Measurements from ENCODE around the gene RNU6-7.

Gene RNU6-7

DNA sequence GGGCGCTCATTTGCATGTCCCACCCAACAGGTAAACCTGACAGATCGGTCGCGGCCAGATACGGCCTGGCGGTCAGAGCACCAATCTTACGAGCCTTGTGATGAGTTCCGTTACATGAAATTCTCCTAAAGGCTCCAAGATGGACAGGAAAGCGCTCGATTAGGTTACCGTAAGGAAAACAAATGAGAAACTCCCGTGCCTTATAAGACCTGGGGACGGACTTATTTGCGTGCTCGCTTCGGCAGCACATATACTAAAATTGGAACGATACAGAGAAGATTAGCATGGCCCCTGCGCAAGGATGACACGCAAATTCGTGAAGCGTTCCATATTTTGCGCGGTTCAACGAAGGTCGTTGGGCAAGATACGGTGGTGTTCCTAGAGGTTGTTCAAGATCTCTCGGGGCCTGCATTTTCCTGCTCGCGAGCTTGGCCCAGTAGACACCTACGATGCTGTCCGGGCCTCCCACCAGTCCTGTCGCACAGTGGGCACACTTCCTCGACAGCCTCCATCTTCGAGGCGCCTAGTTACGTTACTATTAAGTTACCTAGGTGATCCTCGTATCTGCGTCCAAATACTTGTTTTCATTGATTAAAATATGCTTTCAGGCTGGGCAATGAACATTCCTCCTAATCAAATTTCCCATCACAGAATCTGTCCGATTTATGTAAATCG is at the start of gene RNU6-7:
TSS of gene RNU6-7 (plus strand) at position 230 of the 675 bp plus-strand sequence.
- no peak for DNase-seq (ENCODE audit: low spot score)

- no peak for DNase-seq (ENCODE audit: low spot score)
Measured at GRCh38 chr14:32166029-32166428, 35.8 kb upstream of the RNU6-7 start.

DNA sequence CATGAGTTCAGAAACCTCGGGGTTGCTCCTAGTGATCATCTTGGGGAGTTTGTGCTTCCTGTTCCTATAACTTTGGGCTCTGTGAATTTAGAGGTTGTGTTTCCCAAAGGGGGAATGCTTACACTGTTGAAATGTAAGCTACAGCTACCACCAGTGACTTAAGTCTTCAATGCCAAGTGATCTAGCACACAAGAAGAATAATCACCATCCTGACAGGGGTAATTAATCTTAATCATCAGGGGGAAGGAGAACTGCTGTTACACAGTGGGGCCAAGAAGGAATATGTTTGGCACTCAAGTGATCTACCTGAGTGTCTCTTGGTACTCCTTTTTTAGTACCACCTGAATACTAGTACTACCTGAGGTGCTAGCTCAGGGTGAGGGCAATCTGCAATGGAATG is 34.9 kb upstream of the RNU6-7 start:
- DNase-seq (ENCODE audit: low spot score), result no peak

DNA sequence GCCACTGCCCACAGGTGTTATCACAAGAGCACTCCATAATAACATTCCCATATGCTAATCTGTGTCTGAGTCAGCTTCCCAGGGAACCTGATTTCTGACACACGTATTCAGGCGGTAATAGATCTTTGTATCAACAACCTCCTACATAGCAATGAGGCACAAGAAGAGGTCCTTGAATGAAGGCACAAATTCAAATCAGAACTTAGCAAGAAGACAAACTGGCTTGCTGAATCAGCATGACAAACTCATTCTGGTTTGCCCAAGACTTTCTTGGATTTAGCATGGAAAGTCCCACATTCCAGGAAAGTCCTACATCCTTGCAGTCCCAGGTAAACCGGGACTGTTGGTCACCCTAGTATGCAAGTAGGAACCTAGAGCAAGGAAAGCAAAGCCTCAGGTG is 33.9 kb upstream of the RNU6-7 start:
- no peak for DNase-seq (ENCODE audit: low spot score)

- no peak for DNase-seq (ENCODE audit: low spot score)
Measured at GRCh38 chr14:32169191-32169590, 32.7 kb upstream of the RNU6-7 start.

DNA sequence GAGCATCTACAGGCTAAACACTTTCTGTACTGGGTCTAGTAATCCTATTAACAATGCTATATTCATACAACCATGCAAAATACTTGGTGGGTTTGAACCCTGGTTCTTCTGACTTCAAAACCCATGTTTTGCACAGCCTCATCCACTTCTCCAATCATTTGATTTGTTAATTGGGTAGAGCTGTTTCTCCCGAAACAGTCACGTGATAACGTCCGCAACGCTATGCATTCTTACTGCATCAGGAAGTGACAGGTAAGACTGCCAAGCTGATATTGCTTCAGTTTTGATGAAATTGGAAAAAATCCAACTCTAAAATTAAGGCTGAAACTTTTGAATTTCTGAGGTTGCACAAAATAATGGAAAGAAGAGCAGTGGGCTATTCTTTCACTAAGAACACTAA is 30.4 kb upstream of the RNU6-7 start:
- DNase-seq (ENCODE audit: low spot score), result no peak

DNA sequence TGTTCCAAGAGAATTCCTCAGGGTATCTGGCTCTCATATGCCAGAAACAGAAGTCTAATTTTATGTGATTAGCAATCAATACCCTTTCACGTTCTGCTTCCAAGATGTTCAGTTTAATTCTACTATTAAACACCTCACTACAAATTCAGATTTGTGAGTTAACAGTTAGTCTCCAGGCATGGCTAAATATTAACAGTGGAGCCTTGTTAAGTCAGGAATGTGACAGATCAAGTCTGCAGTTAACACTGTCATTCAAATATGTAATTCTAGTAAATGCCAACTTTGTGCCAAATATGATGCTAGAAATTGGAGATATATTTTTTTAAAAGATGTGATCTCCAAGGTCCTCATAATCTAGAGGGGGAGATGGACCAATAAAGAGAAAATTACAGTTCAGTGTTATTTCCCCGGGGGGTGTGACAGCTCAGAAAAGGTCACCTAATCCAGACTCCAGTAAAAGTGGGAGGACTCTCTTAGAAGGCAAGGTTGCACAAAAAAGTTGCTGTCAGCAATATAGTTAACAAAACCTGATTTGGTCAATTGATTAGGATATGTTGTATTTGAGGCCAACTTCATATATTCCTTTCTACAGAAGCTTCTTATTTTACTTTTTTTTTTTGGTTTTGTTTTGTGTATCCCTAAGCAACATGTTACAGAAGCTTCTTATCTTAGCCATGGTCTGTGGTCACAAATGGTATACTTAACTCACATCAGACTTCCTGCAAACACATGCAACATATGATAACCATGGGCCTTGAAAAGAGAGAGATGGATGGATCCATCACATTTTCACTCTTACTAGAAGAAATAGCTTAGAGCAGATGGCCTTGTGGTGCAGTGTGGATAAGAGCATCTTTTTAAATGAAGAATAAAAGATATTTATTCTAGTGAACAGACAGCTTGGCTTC is 18.4 kb upstream of the RNU6-7 start:
- no peak for DNase-seq (ENCODE audit: low spot score)

DNA sequence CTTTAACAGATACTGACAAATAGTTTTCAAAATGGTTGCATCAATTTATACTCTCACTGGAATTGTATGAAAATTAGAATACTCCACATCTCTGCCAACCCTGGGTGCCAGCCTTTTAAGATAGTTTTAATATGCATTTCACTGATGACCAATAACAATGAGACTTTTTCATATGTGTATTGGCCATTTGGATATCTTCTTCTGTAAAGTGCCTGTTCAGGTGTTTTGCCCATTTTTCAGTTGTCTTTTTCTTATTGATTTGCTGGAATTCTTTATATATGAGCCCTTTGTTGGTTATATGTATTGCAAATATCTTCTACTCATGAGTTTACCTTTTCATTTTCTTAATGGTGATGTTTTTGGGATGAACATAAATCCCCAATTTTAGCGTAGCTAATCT is 16.7 kb upstream of the RNU6-7 start:
- DNase-seq (ENCODE audit: low spot score), result no peak

DNA sequence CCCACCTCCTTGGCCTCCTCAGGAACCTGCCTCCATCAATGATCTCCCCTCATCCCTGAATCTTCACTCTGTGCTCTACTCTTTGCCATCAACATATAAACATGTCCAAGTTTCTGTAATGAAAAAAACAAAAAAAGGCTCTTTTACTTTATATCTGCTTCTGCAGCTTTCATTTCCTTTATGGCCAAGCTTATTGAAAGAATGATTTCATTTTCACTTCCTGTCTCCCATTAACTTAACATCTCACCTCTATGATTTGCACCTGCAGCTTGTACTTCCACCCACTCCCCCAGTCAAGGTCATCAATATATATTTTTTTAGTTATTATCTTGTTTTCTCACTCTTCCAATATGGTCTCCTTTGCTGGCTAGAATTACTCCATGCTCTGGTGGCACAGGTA is 15.6 kb upstream of the RNU6-7 start:
- no peak for DNase-seq (ENCODE audit: low spot score)

DNA sequence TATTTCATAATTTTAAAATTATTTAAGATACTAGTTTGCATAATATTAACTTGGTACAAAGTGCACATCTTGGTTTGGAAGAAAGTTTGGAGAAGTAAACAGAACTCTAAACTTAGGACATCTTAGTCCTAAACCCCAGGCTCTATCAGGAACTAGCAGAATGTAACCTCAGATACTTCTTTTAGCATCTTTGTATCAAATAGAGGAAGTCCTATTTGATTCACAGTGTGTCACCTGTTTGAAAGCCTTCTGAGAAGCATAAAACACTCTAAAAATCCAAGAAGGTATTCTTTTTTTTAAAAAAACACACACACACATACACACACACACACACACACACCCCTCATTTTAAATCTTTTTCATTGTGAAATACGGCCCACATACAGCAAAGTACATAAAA is 12.0 kb upstream of the RNU6-7 start:
- DNase-seq (ENCODE audit: low spot score), result no peak

DNA sequence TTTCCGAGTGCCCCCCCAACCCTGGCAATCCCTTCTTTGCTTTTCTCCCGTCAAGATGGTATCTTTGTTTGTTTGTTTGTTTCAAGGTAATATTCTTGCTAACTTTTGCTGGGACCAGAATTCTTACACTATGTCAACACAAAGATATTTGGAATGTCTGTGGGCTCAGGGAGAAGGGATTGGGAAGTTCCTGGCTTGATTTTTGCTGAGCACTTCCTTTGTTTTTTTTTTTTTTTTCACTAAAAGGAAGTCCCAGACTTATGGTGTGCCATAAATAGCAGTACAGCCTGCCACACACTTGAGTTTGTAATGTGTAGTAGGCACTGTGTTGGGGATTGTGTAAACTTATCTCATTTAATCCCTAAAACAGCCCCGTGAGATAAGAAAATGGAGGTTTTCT is 11.2 kb upstream of the RNU6-7 start:
- DNase-seq (ENCODE audit: low spot score), result no peak

- DNase-seq (ENCODE audit: low spot score), result no peak
Measured at GRCh38 chr14:32192712-32193373, 9.0 kb upstream of the RNU6-7 start.

DNA sequence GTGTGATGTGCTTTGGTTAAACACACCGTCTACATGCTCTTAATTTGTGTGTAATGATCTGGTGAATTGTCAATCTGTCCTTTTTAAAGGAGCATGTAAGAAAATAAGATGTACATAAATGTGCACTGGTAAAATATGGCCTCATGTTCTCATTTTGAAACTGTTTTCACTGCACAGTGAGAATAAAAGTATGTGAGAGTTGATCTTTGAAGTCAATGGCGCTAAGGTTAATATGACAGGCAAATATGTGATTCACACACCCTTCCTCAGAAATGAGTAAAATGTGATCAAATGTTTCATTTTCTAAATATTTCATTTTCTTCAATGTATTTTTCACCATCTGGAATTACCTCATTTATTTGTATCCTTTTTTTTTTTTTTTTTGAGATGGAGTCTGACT is 8.3 kb upstream of the RNU6-7 start:
- DNase-seq (ENCODE audit: low spot score), result no peak

DNA sequence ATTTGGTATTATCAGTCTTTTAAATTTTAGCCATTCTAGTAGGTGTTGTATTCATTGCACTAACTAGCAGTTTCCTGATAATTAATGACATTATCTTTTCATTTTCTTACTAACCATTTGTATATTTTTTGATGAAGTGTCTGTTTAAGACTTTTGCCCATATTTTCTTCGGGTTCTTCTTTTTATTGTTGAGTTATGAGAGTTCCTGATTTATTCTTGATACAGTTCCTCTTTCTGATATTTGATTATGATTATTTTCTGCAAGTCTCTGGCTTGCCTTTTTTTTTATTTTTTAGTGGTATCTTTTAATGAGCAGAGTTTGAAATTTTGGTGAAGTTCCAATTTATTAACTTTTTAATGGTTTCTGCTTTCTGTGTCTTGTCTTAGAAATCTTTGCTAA is 6.2 kb upstream of the RNU6-7 start:
- DNase-seq (ENCODE audit: low spot score), result no peak

DNA sequence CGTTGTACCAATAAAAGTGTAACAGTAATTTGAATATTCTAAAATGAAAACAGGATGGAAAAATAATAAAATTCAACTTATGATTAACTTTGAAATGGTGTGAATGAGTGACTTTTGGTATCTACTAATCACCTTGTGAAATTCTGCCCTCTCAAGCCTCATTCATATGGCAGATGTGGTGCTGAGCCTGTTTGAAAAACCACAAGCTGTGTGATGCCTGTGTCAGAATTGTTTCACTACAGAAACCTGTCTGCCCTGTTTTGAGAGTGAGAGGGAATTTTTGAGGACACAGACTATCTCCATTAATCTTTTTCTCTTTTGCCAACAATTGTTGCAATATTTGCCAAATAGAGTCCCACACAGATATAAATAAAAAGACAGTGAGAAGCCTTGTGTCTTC is 3.9 kb upstream of the RNU6-7 start:
- no peak for DNase-seq (ENCODE audit: low spot score)

DNA sequence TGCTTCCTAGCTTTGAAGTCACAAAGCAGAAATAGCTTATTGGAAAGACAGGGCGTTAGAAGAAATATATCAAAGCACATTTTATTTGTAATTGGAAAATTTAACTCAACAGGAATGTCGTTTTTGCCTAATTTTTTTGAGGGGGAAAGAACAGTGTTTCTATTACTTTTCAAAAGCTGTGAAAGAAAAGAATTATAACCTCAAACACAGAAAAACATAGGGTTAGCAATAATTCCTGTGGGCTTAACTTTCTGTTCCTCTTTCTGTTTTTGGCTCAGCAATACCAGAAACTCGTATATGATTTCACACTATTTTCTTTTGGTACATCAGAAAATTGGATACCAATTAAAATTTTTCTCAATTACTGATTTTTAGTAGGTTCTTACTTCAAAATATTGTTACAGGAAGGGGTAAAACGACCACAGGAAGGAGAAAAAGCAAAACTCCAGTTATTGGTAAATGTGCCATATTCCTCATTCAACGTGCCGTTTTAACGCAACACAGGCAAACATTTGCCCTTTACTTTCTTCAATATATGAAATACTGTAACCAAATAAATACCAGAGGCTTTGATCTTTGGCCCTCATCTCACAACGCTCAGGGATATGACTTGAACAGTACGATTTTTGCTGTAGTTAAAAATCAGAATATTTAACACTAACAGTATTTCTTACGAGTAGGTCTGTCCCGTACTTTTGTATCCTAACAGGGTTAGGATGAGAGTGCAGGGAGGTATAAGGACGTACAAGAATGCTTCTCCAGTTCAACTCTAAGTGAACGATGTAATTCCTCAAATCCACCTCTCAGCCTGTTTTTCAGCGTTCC is 1.3 kb upstream of the RNU6-7 start:
- DNase-seq (ENCODE audit: low spot score), result no peak

GRCh38 chr14:32201193-32201815 is 541 bp upstream of the RNU6-7 start:
- DNase-seq (ENCODE audit: low spot score), result peak; percentile 76

DNA sequence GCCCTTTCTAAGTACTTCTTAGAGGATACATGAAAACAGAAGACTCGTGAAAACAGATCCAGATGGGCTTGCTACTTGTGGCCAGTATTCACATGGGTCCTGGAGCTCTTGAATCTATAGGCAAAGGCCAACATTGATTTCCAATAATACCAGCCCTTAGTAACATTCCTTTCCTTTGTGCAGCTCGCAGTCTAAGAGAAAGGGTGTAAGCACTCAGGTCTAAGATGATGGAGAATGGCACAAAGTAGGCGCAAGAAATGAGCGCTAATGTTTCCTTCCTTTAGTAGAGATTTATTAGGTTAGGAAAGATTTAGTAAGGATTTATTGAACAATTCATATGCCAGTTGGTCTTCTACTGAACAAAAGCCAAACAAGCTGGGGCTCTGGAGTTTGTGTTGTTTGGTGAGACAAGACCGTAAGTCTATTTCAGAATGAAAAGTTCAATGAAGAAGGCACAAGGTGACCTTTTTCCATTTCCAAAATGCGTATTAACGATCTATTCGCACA is 699 bp downstream of the RNU6-7 start:
- DNase-seq (ENCODE audit: low spot score), result no peak

- peak; percentile 90 for DNase-seq (ENCODE audit: low spot score)
Measured at GRCh38 chr14:32202998-32203882, 1.4 kb downstream of the RNU6-7 start, which contains the start of gene RNU6-8. TSS of gene RNU6-8 (minus strand) at chr14:32203269.

GRCh38 chr14:32203928-32204357 is 2.1 kb downstream of the RNU6-7 start:
- DNase-seq (ENCODE audit: low spot score), result no peak

Measured in AG20443 (cell line).